Activated CD8-positive, alpha-beta memory T cell treated with anti-CD3 and anti-CD28 coated beads, Interleukin-2, amount 50 U/mL, for 4 hours (primary cell): ENCODE results near the gene CACNG6.
A peak's percentile ranks its signal among the peaks of the same experiment; 100 is the strongest.
"Not testable (repeated sequence)": the region's sequence is repeated elsewhere in the genome, so short reads cannot be mapped to it uniquely, and the experiment has no call there.

Source experiments
- DNase-seq: peaks from one replicate; pipeline ENCODE4 v3.0.0-alpha.2; 2020

CACNG6 gene

DNA sequence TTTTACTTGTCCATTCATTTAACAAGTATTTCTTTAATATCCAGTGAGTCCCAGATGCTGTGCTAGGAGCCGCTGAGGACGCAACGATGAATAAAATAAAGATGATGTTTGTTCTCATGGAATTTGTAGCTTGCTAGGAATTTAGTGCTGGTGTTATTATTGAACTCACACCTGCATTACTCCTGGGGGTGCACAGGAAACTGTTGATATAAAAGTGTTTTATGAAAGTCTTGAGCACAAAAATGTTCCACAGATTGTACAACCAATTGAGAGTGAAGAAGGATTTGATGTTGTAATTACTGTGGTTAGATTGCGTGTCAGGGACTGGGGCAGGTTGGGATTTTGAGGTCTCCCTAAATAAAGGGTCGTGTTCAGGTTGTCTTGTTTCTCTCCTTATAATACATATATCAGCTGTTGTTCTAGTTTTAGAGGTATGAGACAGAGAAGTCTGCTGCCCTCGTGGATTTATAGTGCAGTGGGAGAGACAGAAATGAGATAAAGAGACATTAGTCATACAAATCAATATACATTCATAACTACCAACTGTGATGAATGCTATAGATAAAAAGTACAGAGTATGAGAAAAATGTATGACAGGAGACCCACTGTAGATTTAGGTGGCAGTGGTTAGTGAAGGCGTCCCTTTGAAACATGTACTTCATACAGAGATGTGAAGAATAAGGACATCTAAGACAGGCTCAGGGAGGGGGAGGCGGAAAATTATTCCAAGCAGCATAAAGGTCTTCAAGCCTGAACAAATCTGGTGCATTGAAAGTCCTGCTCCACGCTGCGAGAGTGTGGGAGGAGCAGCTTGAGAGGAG, 11.3 kb downstream of the CACNG6 start:
- no peak for DNase-seq

DNA sequence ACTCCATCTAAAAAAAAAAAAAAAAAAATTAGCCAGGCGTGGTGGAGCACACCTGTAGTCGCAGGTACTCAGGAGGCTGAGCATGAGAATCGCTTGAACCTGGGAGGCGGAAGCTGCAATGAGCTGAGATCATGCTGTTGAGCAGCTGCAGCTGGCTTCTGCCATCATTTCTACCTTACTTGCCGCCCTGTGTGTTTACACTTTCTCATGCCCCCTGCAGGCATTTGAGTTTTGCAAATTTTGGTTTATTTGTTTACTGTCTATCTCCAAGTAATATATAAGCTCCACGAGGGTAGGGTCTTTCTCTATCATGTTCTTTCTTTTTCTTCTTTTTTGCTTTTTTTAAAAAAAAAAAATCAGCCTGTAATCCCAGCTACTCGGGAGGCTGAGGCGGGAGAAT, 18.0 kb downstream of the CACNG6 start:
- no peak for DNase-seq

DNA sequence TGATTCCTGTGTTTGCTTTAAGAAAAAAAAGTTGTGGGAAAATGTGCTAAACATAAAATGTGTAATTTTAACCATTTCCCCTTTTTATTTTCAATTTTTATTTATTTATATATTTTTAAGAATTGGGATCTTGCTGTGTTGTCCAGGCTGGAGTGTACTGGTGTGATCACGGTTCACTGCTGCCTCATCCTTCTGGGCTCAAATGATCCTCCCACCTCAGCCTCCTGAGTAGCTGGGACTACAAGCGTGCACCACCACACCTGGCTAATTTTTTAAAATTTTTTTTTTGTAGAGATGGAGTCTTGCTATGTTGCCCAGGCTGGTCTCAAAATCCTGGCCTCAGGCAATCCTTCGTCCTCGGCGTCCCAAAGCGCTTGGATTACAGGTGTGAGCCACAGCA, 19.0 kb downstream of the CACNG6 start:
- no peak for DNase-seq

DNA sequence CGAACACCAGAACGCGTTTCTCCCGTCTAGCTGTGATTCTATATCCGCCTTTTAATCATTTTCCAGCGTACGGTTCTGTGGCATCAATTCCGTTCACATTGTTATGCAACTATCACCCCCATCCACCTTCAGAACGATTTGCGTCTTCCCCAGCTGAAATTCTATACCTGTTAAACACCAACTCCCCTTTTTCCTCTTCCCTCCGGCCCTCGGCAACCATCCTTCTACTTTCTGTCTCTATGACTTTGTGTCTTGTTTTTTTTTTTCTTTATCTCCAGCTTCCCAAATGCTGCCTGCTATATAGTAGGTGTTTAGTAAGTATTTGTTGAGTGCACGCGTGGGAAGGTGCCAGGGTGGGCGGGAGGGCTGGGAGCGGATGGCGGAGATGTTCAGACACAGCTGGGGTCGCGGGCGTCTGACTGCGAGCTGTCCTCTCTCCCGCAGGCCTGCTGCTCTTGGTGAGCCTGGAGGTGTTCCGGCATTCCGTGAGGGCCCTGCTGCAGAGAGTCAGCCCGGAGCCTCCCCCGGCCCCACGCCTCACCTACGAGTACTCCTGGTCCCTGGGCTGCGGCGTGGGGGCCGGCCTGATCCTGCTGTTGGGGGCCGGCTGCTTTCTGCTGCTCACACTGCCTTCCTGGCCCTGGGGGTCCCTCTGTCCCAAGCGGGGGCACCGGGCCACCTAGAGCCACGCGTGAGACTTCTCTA, 20.2 kb downstream of the CACNG6 start:
- no peak for DNase-seq

DNA sequence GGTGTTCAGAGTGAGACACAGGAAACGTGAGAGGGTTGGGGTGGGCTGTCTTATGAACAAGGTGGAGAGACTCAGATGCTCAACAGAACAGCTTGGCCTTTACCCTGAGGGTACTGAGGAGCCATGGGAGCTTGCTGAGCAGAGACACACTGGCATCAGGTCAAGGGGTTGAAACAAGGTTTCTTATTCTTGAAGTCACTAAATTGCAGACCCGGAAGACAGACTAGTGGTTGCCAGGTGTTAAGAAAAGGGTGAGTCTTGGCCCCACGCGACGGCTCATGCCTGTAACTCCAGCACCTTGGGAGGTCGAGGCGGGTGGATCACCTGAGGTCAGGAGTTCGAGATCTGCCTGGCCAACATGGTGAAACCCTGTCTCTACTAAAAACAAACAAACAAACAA, 22.4 kb downstream of the CACNG6 start:
- DNase-seq = no peak

DNA sequence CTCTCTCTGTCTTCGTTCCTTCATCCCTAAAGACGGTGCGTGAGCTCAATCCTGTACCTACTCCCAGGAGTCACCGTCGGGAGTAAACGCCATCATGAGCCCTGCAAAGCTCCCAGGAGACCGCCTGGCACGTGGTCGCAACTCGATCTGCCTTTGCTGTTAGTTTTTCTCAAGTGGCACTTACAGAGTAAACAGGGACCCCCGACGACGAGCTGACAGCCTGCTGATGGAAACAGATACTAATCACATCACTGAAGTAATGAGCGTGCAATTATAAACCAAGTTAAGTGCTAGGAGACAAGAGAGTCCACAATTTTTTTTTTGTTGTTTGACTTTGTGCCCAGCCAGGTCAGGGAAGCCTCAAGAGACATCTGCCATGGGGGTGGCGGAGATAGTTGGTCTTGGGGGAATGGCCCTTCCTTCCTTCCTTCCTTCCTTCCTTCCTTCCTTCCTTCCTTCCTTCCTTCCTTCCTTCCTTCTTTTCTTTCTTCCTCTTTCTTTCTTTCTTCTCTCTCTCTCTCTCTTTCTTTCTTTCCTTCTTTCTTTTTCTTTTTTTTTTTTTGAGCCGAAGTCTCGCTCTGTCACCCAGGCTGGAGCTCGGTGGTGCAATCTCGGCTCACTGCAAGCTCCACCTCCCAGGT, 23.6 kb downstream of the CACNG6 start:
- DNase-seq = no peak

DNA sequence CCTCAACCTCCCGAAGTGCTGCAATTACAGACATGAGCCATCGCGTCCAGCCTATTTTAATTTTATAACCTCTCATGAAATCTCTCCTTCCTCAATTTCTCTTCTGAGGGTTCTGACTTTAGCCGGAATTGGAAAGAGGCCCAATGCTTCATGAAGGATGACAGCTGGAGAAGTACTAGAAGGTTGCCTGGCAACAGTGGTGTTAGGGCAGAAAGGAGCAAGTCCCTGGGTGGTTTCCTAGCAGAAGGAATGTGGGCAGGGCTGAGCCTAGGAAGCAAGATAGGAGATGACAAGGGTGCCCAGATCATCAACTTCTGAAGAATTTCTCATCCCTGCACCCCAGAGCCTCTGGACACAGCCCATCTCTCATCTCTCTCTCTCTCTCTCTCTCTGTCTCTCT, 25.8 kb downstream of the CACNG6 start:
- DNase-seq = no peak

DNA sequence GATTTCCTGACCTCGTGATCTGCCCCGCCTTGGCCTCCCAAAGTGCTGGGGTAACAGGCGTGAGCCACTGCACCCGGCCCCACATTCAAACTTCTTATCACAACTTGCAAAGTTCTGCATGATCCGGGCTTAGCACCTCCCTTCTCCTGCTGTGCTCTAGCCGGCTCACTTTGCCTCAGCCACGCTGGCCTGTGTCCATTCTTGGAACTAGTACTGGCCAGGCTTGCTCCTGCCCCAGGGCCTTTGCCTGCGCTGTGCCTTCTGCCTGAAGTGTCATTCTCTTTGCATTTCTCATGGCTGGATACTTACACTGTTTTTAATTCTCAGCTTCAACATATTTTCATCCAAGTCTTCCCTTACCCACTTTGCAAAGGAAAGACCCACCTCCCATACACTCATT, 29.9 kb downstream of the CACNG6 start:
- no peak for DNase-seq

DNA sequence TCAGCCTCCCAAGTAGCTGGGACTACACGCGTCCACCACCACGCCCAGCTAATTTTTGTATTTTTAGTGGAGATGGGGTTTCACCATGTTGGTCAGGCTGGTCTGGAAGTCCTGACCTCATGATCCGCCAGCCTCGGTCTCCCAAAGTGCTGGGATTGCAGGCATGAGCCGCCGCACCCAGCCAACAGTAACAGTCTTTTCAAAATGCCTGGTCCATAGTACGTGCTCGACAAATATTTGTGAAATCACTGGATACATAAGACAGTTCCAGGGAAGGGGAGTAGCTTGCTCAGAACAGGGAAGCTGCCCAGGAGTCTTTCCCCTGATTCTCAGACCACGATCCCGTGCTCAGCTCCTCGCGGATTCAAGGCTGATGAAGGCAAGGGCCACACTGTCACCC, 30.5 kb downstream of the CACNG6 start:
- DNase-seq = no peak

DNA sequence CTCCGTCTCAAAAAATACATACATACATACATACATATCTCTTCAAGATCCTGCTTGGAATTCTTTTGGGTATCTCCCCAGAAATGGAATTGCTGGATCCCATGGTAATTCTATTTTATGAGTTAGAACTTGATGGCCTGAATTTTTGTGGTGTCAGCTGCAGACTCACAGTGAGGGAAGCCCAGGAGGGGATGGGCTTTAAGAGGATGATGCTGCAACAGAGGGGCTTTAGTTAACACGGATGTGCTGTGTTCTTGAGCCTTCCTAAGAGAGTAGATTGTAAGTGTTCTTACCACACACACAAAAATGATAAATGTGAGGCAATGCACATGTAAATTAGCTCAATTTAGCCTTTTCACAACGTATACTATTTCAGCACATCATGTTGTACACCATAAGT, 31.8 kb downstream of the CACNG6 start:
- no peak for DNase-seq

DNA sequence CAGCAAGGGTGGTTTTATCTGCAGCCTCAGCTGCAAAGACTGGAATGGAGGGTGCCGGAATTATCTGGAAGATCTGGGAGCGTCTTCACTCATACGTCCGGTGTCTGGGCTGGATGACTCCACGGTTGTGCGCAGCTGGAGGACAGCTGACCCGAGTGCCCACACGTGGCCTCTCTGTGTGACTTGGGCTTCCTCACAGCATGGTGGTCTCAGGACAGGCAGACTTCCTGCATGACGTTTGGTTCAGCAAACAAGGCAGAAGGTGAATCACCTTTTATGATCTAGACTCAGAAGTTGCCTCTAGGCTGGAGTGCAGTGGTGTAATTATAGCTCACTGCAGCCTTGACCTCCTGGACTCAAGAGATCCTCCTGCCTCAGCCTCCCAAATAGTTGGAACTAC, 33.2 kb downstream of the CACNG6 start:
- no peak for DNase-seq

DNA sequence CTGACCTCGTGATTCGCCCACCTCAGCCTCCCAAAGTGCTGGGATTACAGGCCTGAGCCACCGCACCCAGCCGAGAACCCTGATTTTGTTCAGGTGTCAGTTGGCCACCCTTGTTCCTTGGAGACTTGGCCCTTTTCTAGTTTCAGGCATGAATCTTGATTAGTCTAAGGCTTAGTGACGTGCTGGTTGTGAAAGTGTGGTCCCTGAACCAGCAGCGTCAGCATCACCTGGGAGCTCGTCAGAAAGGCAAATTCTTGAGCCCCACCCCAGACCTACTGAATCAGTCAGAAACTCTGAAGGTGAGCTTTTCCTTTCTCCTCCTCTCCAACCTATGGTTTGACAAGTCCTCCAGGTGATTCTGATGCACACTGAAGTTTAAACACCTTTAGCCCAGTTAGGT, 35.2 kb downstream of the CACNG6 start:
- DNase-seq = no peak

DNA sequence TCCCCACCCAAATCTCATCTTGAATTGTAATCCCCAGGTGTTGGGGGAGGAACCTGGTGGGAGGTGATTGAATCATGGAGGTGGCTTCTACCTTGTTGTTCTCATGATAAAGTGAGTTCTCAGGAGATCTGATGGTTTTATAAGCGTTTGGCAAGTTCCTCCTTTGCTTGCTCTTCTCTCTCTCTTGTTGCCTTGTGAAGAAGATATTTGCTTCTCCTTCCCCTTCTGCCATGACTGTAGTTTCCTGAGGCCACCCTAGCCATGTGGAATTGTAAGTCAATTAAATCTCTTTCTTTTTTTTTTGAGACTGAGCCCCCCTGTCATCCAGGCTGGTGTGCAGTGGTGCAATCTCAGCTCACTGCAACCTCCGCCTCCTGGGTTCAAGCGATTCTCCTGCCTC, 37.9 kb downstream of the CACNG6 start:
- no peak for DNase-seq

DNA sequence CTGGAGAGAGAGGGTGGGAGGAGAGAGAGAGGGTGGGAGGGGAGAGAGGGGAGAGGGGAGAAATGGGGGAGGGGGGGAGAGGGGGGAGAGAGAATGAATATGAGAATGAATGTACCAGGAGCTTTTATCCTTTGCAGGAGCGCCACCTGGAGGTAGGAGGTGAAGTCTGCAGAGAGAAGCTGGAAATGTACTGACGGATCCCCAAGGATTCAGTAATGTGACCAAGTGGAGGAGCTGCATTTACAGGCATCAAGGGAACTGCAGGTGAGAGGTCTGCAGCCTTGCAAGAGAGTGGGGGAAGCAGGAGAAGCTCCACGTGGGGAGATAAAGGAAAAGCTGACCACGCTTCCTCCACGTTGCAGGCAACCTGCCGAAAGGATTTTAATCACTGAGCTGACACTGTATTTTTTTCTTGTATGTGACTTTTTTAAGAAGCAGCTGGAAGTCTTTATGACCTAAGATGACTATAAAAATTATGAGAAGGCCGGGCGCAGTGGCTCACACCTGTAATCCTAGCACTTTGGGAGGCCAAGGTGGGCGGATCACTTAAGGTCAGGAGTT, 38.6 kb downstream of the CACNG6 start:
- DNase-seq = peak; percentile 46

DNA sequence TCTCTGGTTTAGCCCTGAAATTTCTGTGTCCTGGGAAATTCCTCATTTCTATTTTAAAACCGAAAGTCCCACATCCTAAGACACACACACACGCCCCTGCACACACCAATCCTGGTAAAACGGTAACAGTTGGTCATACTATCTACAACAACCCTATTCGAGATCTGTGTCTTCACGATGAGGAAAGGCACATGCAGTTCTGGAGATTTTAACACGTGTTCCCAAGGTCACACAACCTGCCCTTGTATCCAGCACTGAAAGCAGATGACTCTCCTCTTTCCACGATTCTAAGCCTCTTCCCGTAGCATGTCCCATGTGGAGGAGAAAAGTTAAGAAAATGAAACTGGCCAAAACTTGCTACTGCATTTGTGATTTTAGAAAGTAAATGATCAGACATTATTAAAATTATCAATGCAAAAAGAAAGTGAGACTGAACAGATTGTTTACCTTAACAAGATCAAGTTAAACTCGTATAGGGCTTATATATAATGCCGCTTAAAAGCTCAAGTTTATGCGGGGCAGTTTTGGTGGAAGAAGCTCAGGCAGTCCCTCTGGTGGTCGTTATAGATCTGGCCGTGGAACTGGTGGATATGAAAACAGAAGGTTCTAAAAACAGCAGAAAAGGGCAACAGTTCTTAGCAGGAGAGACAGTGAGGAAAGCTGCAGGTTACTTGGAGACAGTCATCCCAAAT, 39.6 kb downstream of the CACNG6 start:
- DNase-seq = no peak

DNA sequence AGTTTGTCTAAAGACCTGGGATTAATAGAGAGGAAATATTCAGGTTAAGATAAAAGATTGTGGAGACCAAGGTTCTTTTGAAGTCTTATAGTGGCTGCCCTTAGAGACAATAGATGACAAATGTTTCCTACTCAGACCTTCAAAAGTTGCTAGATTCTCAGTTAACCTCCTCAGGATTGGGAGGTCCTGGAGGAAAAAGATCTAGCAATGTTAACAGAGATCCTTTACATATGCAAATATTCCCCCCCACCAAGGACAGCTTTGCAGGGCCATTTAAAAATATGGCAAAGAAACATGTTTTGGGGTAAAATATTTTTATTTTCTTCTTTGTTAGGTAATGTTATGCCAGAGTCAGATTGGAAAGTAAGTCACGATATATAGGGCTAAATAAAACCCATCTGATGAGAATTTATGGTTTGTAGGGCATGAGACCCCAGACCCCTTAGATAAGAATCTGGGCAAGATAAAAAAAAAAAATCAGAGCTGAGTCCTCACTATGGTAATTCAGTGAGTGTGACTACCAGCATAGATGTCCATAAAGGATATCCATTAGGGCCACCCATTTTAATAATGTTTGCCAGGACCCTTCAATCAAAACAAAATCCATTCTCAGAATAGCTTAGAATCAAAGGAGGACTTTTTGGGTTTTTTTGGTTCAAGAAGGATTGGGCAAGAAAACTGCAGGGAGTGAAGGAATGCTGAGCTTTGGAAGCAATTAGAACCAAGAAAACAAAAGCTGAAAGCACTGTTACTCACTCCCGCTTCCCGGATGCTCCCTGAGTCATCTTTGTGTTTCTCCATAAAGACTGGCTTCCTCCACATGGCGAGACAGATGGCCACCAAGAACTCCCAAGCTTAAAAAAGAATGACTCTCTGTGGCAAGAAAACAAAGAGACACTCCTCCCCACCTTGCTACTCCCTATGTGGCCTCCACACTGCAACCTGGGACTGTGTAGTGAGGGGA, 44.1 kb downstream of the CACNG6 start:
- no peak for DNase-seq

DNA sequence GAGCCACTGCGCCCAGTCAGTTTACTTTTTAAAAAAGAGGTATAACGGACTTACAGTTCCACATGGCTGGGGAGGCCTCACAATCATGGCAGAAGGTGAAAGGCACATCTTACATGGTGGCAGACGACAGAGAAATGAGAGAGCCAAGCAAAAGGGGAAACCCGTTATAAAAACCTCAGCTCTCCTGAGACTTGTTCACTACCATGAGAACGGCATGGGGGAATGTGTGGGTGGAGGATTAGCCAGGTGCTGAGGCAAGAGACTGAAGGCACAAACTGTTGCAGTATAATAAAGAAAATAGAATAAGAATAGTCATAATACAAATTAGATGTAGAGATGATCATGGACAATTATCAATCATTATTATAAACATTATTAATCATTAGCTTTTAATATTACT, 45.1 kb downstream of the CACNG6 start:
- not testable (repeated sequence) for DNase-seq

DNA sequence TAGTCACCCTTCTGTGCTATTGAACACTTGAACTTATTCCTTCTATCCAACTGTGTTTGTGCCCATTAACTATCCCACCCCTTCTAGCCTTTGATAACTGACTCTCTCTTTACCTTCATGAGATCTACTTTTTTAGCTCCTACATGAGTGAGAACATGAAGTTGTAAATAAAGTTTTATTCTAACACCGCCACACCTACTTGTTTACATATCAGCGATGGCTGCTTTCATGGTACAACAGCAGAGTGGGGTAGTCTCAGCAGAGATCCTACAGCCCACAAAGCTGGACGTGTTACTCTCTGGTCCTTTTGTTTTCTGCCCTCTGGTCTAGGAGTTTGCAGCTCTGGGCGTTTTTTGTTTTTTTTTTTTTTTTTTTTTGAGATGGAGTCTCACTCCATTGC, 48.6 kb downstream of the CACNG6 start:
- DNase-seq = no peak

DNA sequence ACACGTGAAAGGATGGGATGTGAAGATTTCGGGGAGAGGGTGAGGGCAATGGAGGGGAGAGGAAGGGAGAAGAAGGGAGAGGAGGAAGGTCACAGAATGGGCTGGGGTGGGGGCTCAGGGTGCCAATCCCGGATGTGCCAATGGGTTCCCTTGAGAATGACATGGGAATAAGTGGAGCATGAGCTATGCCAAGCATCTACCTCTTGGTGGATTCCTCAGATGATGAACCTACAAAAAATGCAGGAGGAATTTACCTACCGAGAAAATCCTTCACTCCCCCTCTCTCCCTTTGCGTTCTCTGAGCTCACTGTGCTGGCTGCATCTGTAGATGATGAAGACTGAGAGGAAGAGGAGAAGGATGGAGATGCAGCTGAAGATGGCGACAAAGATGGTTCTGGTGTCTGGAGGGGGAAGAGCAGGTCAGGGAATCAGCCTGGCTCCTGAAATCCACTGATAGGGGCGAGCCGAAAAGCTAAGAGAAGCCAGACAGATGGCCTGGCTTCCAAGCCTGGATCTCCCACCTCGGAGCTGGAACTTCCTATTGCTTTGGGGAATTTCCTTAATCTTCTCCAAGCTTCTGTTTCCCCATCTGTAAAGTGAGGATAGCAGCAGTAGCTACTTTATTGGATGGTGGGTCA, 50.7 kb downstream of the CACNG6 start:
- no peak for DNase-seq

DNA sequence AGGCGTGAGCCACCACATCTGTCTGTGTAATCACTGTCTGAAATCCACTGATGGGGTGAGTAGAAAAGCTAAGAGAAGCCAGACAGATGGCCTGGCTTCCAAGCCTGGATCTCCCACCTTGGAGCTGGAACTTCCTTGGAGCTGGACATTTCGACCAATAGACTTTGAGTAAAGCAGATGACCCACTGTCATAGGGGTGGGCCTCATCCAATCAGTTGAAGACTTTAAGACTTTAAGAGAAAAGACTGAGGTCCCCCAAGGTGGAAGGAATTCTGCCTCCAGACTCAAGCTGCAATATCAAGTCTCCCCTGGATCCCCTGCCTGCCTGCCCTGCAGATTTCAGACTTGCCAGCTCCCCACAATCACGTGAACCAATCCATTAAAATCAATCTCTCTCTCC, 51.6 kb downstream of the CACNG6 start:
- no peak for DNase-seq

DNA sequence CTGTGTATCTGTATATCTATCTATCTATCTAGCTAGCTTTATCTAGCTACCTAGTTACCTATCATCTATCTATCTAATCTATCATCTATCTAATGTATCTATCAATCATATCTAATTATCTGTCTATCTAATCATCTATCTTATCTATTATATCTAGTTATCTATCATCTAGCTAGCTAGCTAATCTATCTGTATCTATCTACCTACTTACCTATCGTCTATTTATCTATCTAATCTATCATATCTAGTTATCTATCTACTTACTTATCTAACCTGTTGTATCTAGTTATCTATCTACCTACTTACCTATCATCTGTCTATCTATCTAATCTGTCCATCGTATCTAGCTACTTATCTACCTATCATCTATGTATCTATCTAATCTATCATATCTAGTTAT, 54.3 kb downstream of the CACNG6 start:
- DNase-seq = no peak

DNA sequence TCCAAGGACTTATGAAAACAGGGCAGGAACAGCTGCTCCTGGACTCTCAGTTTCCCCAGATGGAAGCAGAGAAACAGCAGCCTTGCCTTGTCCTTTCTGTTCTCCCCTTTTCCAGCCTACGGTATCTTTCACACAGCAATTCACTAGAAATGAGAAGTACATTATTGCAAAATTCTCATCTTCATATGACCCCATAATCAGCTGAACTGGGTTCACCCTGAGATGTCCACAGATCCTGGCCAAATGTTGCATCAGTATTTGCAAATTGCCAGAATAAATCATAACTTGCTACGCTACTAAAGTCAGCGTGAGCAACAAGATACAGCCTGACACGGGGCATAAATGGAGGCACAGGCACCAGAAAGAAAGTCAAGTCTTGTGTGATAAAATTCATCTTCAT, 56.2 kb downstream of the CACNG6 start:
- no peak for DNase-seq
